ENCODE results near the gene MIEF1.

Gene MIEF1

GRCh38 chr22:39524089-39524752 lies 22.1 kb downstream of the MIEF1 start:
- no peak overlapping the region for H3K4me3 ChIP-seq (replicated peaks; ENCODE audit: low read depth, low read length)
- TF ChIP-seq CTCF (IDR thresholded peaks at IDR 0.05; ENCODE audit: low read depth, low read length, missing control alignments) = no peak
- no peak for DNase-seq (ENCODE audit: extremely low read depth, low read depth)

- no peak for DNase-seq (ENCODE audit: extremely low read depth, low read depth)
- H3K4me3 ChIP-seq (replicated peaks; ENCODE audit: low read depth, low read length) = no peak overlapping the region
- TF ChIP-seq CTCF (IDR thresholded peaks at IDR 0.05; ENCODE audit: low read depth, low read length, missing control alignments) = no peak
These were observed 22.9 kb downstream of the MIEF1 start for GRCh38 chr22:39524753-39525657.

GRCh38 chr22:39525658-39525975 lies 23.5 kb downstream of the MIEF1 start:
- no peak overlapping the region for H3K4me3 ChIP-seq (replicated peaks; ENCODE audit: low read depth, low read length)
- DNase-seq (ENCODE audit: extremely low read depth, low read depth) = no peak
- no peak for TF ChIP-seq CTCF (IDR thresholded peaks at IDR 0.05; ENCODE audit: low read depth, low read length, missing control alignments)

- no peak for TF ChIP-seq CTCF (IDR thresholded peaks at IDR 0.05; ENCODE audit: low read depth, low read length, missing control alignments)
- H3K4me3 ChIP-seq (replicated peaks; ENCODE audit: low read depth, low read length) = no peak overlapping the region
- no peak for DNase-seq (ENCODE audit: extremely low read depth, low read depth)
These were observed 24.7 kb downstream of the MIEF1 start for GRCh38 chr22:39526736-39527171.

GRCh38 chr22:39527481-39527961 lies 25.4 kb downstream of the MIEF1 start:
- H3K4me3 ChIP-seq (replicated peaks; ENCODE audit: low read depth, low read length) = no peak overlapping the region
- no peak for TF ChIP-seq CTCF (IDR thresholded peaks at IDR 0.05; ENCODE audit: low read depth, low read length, missing control alignments)
- no peak for DNase-seq (ENCODE audit: extremely low read depth, low read depth)

- DNase-seq (ENCODE audit: extremely low read depth, low read depth) = no peak
- no peak for TF ChIP-seq CTCF (IDR thresholded peaks at IDR 0.05; ENCODE audit: low read depth, low read length, missing control alignments)
- peak overlapping the region; percentile 32; the same call in 1 of the 2 replicates for H3K4me3 ChIP-seq (replicated peaks; ENCODE audit: low read depth, low read length)
These were observed 26.1 kb downstream of the MIEF1 start for GRCh38 chr22:39528080-39528661.
